ENCODE results near the gene C1GALT1.
"Not testable (repeated sequence)": the region's sequence is repeated elsewhere in the genome, so short reads cannot be mapped to it uniquely, and the experiment has no call there.

Gene C1GALT1

GRCh38 chr7:7223250-7223649 is 40.9 kb downstream of the C1GALT1 start:
- H3K27ac Mint-ChIP-seq, result no peak overlapping the region
- no peak for DNase-seq
- no peaks in the 10 kb centered on the region for H3K27me3 Mint-ChIP-seq
- H3K4me1 Mint-ChIP-seq, result peaks cover 15 to 31% of the 10 kb centered on the region in 2 donors
- no peak overlapping the region for H3K4me3 Mint-ChIP-seq
- no peaks in the 10 kb centered on the region for H3K9me3 Mint-ChIP-seq
- H3K36me3 Mint-ChIP-seq, result peaks cover 20 to 28% of the 10 kb centered on the region in 2 donors
- ATAC-seq (replicated peaks), result no peak

GRCh38 chr7:7226407-7226806 is 44.1 kb downstream of the C1GALT1 start:
- Mint-ChIP-seq H3K4me1 (peaks cover 12 to 29% of the 10 kb centered on the region in 2 donors), H3K27me3 (no peaks in the 10 kb centered on the region), H3K9me3 (peaks cover 10 to 11% of the 10 kb centered on the region in 2 donors), H3K36me3 (peaks cover 20 to 38% of the 10 kb centered on the region in 2 donors), H3K4me3 (no peak overlapping the region), H3K27ac (no peak overlapping the region)
- DNase-seq (no peak), ATAC-seq (replicated peaks) (no peak)

- Mint-ChIP-seq H3K9me3 (peaks cover 10 to 16% of the 10 kb centered on the region in 2 donors), H3K36me3 (peaks cover 28 to 45% of the 10 kb centered on the region in 2 donors), H3K27ac (no peak overlapping the region), H3K4me3 (no peak overlapping the region), H3K27me3 (no peaks in the 10 kb centered on the region), H3K4me1 (peaks cover 11 to 33% of the 10 kb centered on the region in 2 donors)
- no peak for DNase-seq
- ATAC-seq (replicated peaks), result no peak
These were observed 46.1 kb downstream of the C1GALT1 start for GRCh38 chr7:7228472-7228871.

- no peak overlapping the region for H3K4me3 Mint-ChIP-seq
- H3K27me3 Mint-ChIP-seq, result no peaks in the 10 kb centered on the region
- H3K27ac Mint-ChIP-seq, result no peak overlapping the region
- H3K9me3 Mint-ChIP-seq, result peaks cover 10 to 16% of the 10 kb centered on the region in 2 donors
- H3K36me3 Mint-ChIP-seq, result peaks cover 28 to 48% of the 10 kb centered on the region in 2 donors
- H3K4me1 Mint-ChIP-seq, result peaks cover 11 to 32% of the 10 kb centered on the region in 2 donors
- ATAC-seq (replicated peaks), result no peak
- no peak for DNase-seq
These were observed 46.6 kb downstream of the C1GALT1 start for GRCh38 chr7:7228967-7229366.

GRCh38 chr7:7231000-7231399 is 48.7 kb downstream of the C1GALT1 start:
- DNase-seq, result no peak
- peaks cover 10 to 16% of the 10 kb centered on the region in 2 donors for H3K9me3 Mint-ChIP-seq
- peaks cover 38 to 50% of the 10 kb centered on the region in 2 donors for H3K36me3 Mint-ChIP-seq
- no peaks in the 10 kb centered on the region for H3K27me3 Mint-ChIP-seq
- no peak overlapping the region for H3K4me3 Mint-ChIP-seq
- peaks cover 9 to 26% of the 10 kb centered on the region in 2 donors for H3K4me1 Mint-ChIP-seq
- ATAC-seq (replicated peaks), result no peak
- no peak overlapping the region for H3K27ac Mint-ChIP-seq

- DNase-seq, result no peak
- no peak for ATAC-seq (replicated peaks)
These were observed 49.5 kb downstream of the C1GALT1 start for GRCh38 chr7:7231865-7232264.

GRCh38 chr7:7235347-7235746 is 53.0 kb downstream of the C1GALT1 start:
- H3K4me1 Mint-ChIP-seq, result peaks cover 14 to 28% of the 10 kb centered on the region in 2 donors
- H3K9me3 Mint-ChIP-seq, result peaks cover 7 to 11% of the 10 kb centered on the region in 2 donors
- no peak for ATAC-seq (replicated peaks)
- H3K27ac Mint-ChIP-seq, result no peak overlapping the region
- DNase-seq, result no peak
- H3K4me3 Mint-ChIP-seq, result no peak overlapping the region
- H3K36me3 Mint-ChIP-seq, result peaks cover 50 to 61% of the 10 kb centered on the region in 2 donors
- no peaks in the 10 kb centered on the region for H3K27me3 Mint-ChIP-seq

More at GRCh38 chr7:7231865-7232264, 49.5 kb downstream of the C1GALT1 start:
- peaks cover 9 to 26% of the 10 kb centered on the region in 2 donors for H3K4me1 Mint-ChIP-seq
- H3K27me3 Mint-ChIP-seq, result no peaks in the 10 kb centered on the region
- no peak overlapping the region for H3K27ac Mint-ChIP-seq
- H3K36me3 Mint-ChIP-seq, result peaks cover 44 to 50% of the 10 kb centered on the region in 2 donors
- peaks cover 10 to 16% of the 10 kb centered on the region in 2 donors for H3K9me3 Mint-ChIP-seq
- no peak overlapping the region for H3K4me3 Mint-ChIP-seq

- Mint-ChIP-seq H3K36me3 (peaks cover 48 to 59% of the 10 kb centered on the region in 2 donors), H3K27me3 (no peaks in the 10 kb centered on the region), H3K27ac (no peak overlapping the region), H3K9me3 (peaks cover 4 to 8% of the 10 kb centered on the region in 2 donors), H3K4me1 (peaks cover 14 to 31% of the 10 kb centered on the region in 2 donors), H3K4me3 (no peak overlapping the region)
- DNase-seq, result no peak
- ATAC-seq (replicated peaks), result no peak
These were observed 53.7 kb downstream of the C1GALT1 start for GRCh38 chr7:7236041-7236440.

- no peak for ATAC-seq (replicated peaks)
- peaks cover 38 to 49% of the 10 kb centered on the region in 2 donors for H3K36me3 Mint-ChIP-seq
- no peaks in the 10 kb centered on the region for H3K27me3 Mint-ChIP-seq
- peaks cover 13 to 23% of the 10 kb centered on the region in 2 donors for H3K4me1 Mint-ChIP-seq
- no peak overlapping the region for H3K4me3 Mint-ChIP-seq
- H3K9me3 Mint-ChIP-seq, result no peaks in the 10 kb centered on the region
- no peak overlapping the region for H3K27ac Mint-ChIP-seq
- no peak for DNase-seq
These were observed 55.0 kb downstream of the C1GALT1 start for GRCh38 chr7:7237201-7237977.

GRCh38 chr7:7237978-7238267 is 55.6 kb downstream of the C1GALT1 start:
- Mint-ChIP-seq H3K4me1 (peaks cover 15 to 28% of the 10 kb centered on the region in 2 donors), H3K27me3 (no peaks in the 10 kb centered on the region), H3K36me3 (peaks cover 40 to 52% of the 10 kb centered on the region in 2 donors), H3K27ac (no peak overlapping the region), H3K4me3 (no peak overlapping the region), H3K9me3 (no peaks in the 10 kb centered on the region)
- ATAC-seq (replicated peaks) (no peak), DNase-seq (no peak)

GRCh38 chr7:7239346-7239745 is 57.0 kb downstream of the C1GALT1 start:
- no peaks in the 10 kb centered on the region for H3K27me3 Mint-ChIP-seq

GRCh38 chr7:7242899-7243298 is 60.6 kb downstream of the C1GALT1 start:
- DNase-seq (no peak), ATAC-seq (replicated peaks) (peak; percentile 42 to 57)
- H3K27me3 Mint-ChIP-seq, result no peaks in the 10 kb centered on the region
- no peak overlapping the region for H3K27ac Mint-ChIP-seq
- peaks cover 26 to 37% of the 10 kb centered on the region in 2 donors for H3K36me3 Mint-ChIP-seq
- peaks cover 15 to 38% of the 10 kb centered on the region in 2 donors for H3K4me1 Mint-ChIP-seq
- no peaks in the 10 kb centered on the region for H3K9me3 Mint-ChIP-seq
- no peak overlapping the region for H3K4me3 Mint-ChIP-seq

More at GRCh38 chr7:7239346-7239745, 57.0 kb downstream of the C1GALT1 start:
- Mint-ChIP-seq H3K4me3 (no peak overlapping the region), H3K36me3 (peaks cover 38 to 51% of the 10 kb centered on the region in 2 donors), H3K4me1 (peaks cover 15 to 31% of the 10 kb centered on the region in 2 donors), H3K9me3 (no peaks in the 10 kb centered on the region), H3K27ac (no peak overlapping the region)
- DNase-seq (no peak), ATAC-seq (replicated peaks) (no peak)

- not testable (repeated sequence) for H3K9me3 Mint-ChIP-seq
These were observed 62.9 kb downstream of the C1GALT1 start for GRCh38 chr7:7245233-7245632.

GRCh38 chr7:7246223-7246622 is 63.9 kb downstream of the C1GALT1 start:
- no peak for ATAC-seq (replicated peaks)
- no peaks in the 10 kb centered on the region for H3K9me3 Mint-ChIP-seq
- H3K36me3 Mint-ChIP-seq, result peaks cover 11 to 14% of the 10 kb centered on the region in 2 donors
- H3K27me3 Mint-ChIP-seq, result no peaks in the 10 kb centered on the region
- no peak for DNase-seq
- no peak overlapping the region for H3K27ac Mint-ChIP-seq
- peaks cover 9 to 43% of the 10 kb centered on the region in 2 donors for H3K4me1 Mint-ChIP-seq
- H3K4me3 Mint-ChIP-seq, result no peak overlapping the region

More at GRCh38 chr7:7245233-7245632, 62.9 kb downstream of the C1GALT1 start:
- H3K27me3 Mint-ChIP-seq; H3K4me3 Mint-ChIP-seq; DNase-seq; H3K27ac Mint-ChIP-seq; ATAC-seq (replicated peaks): not testable (repeated sequence)
- peaks cover 5 to 37% of the 10 kb centered on the region in 2 donors for H3K4me1 Mint-ChIP-seq
- H3K36me3 Mint-ChIP-seq, result peaks cover 12 to 19% of the 10 kb centered on the region in 2 donors

GRCh38 chr7:7247658-7248057 is 65.3 kb downstream of the C1GALT1 start:
- H3K36me3 Mint-ChIP-seq, result peaks cover 12 to 17% of the 10 kb centered on the region in 2 donors
- peaks cover 2 to 3% of the 10 kb centered on the region in 2 donors for H3K9me3 Mint-ChIP-seq
- no peak for DNase-seq
- no peak for ATAC-seq (replicated peaks)
- peaks cover 13 to 54% of the 10 kb centered on the region in 2 donors for H3K4me1 Mint-ChIP-seq
- H3K27ac Mint-ChIP-seq, result peak overlapping the region; percentile 88
- H3K27me3 Mint-ChIP-seq, result no peaks in the 10 kb centered on the region
- H3K4me3 Mint-ChIP-seq, result peak overlapping the region in 1 of 2 donors; percentile 61

Measured in stimulated activated naive B cell treated with anti-CD40 and anti-IgM and Interleukin-4, amounts not matched to agents 10 μg/mL and 1 μg/mL and 100 μg/mL, for 72 hours (primary cell).